Measurements from ENCODE around the gene PIEZO1. TPM values are rescaled to one million over a fixed set of nuclear protein-coding genes. Genes with fewer than 3 reads are reported as not detected.

PIEZO1 gene
- total RNA-seq, 1 experiment from 2014 or later: 391 TPM

GRCh38 chr16:88739977-88740726 lies 44.9 kb downstream of the PIEZO1 start:
- Histone ChIP-seq H3K4me3 (no peak overlapping the region), H3K4me1 (replicated peaks; ENCODE audit: insufficient read depth) (peaks cover 5% of the 10 kb centered on the region; the same call in 1 of the 2 replicates), H3K4me2 (no peak overlapping the region), H3K9me2 (ENCODE audit: insufficient read depth) (no peaks in the 10 kb centered on the region), H3K79me2 (ENCODE audit: low read depth) (peaks cover 8% of the 10 kb centered on the region; the same call in 1 of the 2 replicates), H2AFZ (no peak overlapping the region), H3K36me3 (ENCODE audit: low read depth) (0 out of 2 replicates have a peak, but pooled peaks cover 3% of the 10 kb centered on the region), H3K9me3 (ENCODE audit: insufficient read depth, low read depth) (no peaks in the 10 kb centered on the region), H3F3A (ENCODE audit: insufficient read depth, low read depth) (peaks cover 16% of the 10 kb centered on the region), H4K20me1 (ENCODE audit: insufficient read depth) (peaks cover 31% of the 10 kb centered on the region), H3K27me3 (ENCODE audit: insufficient read depth, low read depth) (no peaks in the 10 kb centered on the region), H3K27ac (no peak overlapping the region)
- ChIA-PET CTCF (no interaction called here), POLR2A (ENCODE audit: unreplicated experiment) (no interaction called here)
- intact Hi-C loops (cut with micrococcal nuclease; ENCODE audit: unreplicated experiment): loop anchor here (2.0 to 5.0 kb wide), 3 partner anchors 23 to 427 kb away; partner anchors contain the start of gene CDT1
- TF ChIP-seq CTCF (conservative IDR thresholded peaks at IDR 0.05) (no peak), EZH2 (IDR thresholded peaks at IDR 0.05; ENCODE audit: low read depth) (no peak)
- no peak for DNase-seq
- BruUV-seq (replicated peaks): no TSS peak

- Histone ChIP-seq H3K4me2 (no peak overlapping the region), H3K4me3 (no peak overlapping the region), H3K4me1 (replicated peaks; ENCODE audit: insufficient read depth) (peaks cover 5% of the 10 kb centered on the region; the same call in 1 of the 2 replicates), H3K27ac (no peak overlapping the region), H3K9me3 (ENCODE audit: insufficient read depth, low read depth) (no peaks in the 10 kb centered on the region), H3K9me2 (ENCODE audit: insufficient read depth) (no peaks in the 10 kb centered on the region), H3K79me2 (ENCODE audit: low read depth) (peaks cover 8% of the 10 kb centered on the region; the same call in 1 of the 2 replicates), H3K36me3 (ENCODE audit: low read depth) (0 out of 2 replicates have a peak, but pooled peaks cover 3% of the 10 kb centered on the region), H3F3A (ENCODE audit: insufficient read depth, low read depth) (peaks cover 16% of the 10 kb centered on the region), H2AFZ (no peak overlapping the region), H4K20me1 (ENCODE audit: insufficient read depth) (peaks cover 29% of the 10 kb centered on the region), H3K27me3 (ENCODE audit: insufficient read depth, low read depth) (no peaks in the 10 kb centered on the region)
- intact Hi-C loops (cut with micrococcal nuclease; ENCODE audit: unreplicated experiment): loop anchor here (2.0 to 5.0 kb wide), 3 partner anchors 23 to 428 kb away; partner anchors contain the start of gene CDT1
- BruUV-seq (replicated peaks): no TSS peak
- DNase-seq: no peak
- POLR2A ChIA-PET (ENCODE audit: unreplicated experiment): no interaction called here
- CTCF ChIA-PET: no interaction called here
- no peak for TF ChIP-seq EZH2 (IDR thresholded peaks at IDR 0.05; ENCODE audit: low read depth)
- no peak for TF ChIP-seq CTCF (conservative IDR thresholded peaks at IDR 0.05)
These were observed 45.7 kb downstream of the PIEZO1 start for GRCh38 chr16:88739139-88739976.

Data from PC-9 (cell line).